VCaP (cell line): ENCODE data around the gene AKAP6.

Experiments used
- H3K27ac ChIP-seq: fragments of 450-650 bp; 2 replicates; pipeline ENCODE4 v1.5.1; 2017
- TF ChIP-seq, protein P1 (sequence below): fragments of 450-650 bp; conservative IDR thresholded peaks from 2 replicates; pipeline ENCODE4 v1.5.1; 2017; ENCODE audit warnings: mild to moderate bottlenecking, moderate library complexity

AKAP6 gene

GRCh38 chr14:32846821-32847365 lies 517.8 kb downstream of the AKAP6 start:
- H3K27ac ChIP-seq = no peak overlapping the region
- TF ChIP-seq, protein P1, sequence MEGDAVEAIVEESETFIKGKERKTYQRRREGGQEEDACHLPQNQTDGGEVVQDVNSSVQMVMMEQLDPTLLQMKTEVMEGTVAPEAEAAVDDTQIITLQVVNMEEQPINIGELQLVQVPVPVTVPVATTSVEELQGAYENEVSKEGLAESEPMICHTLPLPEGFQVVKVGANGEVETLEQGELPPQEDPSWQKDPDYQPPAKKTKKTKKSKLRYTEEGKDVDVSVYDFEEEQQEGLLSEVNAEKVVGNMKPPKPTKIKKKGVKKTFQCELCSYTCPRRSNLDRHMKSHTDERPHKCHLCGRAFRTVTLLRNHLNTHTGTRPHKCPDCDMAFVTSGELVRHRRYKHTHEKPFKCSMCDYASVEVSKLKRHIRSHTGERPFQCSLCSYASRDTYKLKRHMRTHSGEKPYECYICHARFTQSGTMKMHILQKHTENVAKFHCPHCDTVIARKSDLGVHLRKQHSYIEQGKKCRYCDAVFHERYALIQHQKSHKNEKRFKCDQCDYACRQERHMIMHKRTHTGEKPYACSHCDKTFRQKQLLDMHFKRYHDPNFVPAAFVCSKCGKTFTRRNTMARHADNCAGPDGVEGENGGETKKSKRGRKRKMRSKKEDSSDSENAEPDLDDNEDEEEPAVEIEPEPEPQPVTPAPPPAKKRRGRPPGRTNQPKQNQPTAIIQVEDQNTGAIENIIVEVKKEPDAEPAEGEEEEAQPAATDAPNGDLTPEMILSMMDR = no peak

DNA sequence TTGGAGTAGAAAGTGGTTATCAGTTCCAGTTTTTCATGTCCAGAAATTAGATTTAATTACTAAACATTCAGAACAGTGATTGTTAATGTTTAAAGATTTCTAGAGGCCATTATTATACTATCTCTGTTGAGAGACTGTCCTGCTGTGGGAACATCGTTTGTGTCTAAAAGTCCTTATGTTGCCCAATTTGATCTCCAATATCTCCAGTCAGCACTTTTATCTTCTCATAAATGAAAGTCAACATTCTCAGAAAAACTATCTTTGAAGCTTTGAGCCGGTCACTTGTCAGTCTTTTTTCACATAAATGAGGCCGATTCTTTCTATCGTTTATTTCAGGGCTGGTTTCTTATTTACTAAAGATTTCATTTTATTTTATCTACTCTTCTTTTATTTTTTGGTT lies 518.8 kb downstream of the AKAP6 start:
- no peak overlapping the region for H3K27ac ChIP-seq
- TF ChIP-seq, protein P1 = no peak

GRCh38 chr14:32865827-32866376 lies 536.8 kb downstream of the AKAP6 start:
- TF ChIP-seq, protein P1 = no peak
- H3K27ac ChIP-seq = no peak overlapping the region

- no peak overlapping the region for H3K27ac ChIP-seq
- TF ChIP-seq, protein P1 = no peak
Observed at GRCh38 chr14:32883188-32883587, 554.1 kb downstream of the AKAP6 start.
